Activated naive CD8-positive, alpha-beta T cell treated with anti-CD3 and anti-CD28 coated beads for 36 hours (primary cell): Measurements from ENCODE around the gene ACTL10. TPM values are rescaled to one million over a fixed set of nuclear protein-coding genes. Genes with fewer than 3 reads are reported as not detected.

Source experiments
- DNase-seq: peaks from one replicate; pipeline ENCODE4 v3.0.0; 2021
- H3K27ac Mint-ChIP-seq: one replicate; pipeline ENCODE4 v1.8.0; 2022; ENCODE audit warnings: mild to moderate bottlenecking, moderate library complexity, mixed read lengths
- H3K27me3 Mint-ChIP-seq: one replicate; pipeline ENCODE4 v1.8.0; 2022; ENCODE audit warnings: mild to moderate bottlenecking, mixed read lengths
- H3K36me3 Mint-ChIP-seq: one replicate; pipeline ENCODE4 v1.8.0; 2021; ENCODE audit warnings: mild to moderate bottlenecking, mixed read lengths
- H3K4me1 Mint-ChIP-seq: one replicate; pipeline ENCODE4 v1.8.0; 2021; ENCODE audit warnings: mixed read lengths
- H3K4me3 Mint-ChIP-seq: one replicate; pipeline ENCODE4 v1.8.0; 2022; ENCODE audit warnings: mild to moderate bottlenecking, moderate library complexity, mixed read lengths
- H3K9me3 Mint-ChIP-seq: one replicate; pipeline ENCODE4 v1.8.0; 2022; ENCODE audit warnings: mixed read lengths
- total RNA-seq, 2 experiments: library from RNA; stranded (reverse); gene quantifications; one replicate each; pipeline ENCODE4 v1.2.3, GENCODE V29; 2021

ACTL10 gene
- total RNA-seq, 2 experiments from 2014 or later: 4.1 TPM

GRCh38 chr20:33655164-33655563 is 11.6 kb upstream of the ACTL10 start:
- Mint-ChIP-seq H3K27ac (no peak overlapping the region), H3K4me1 (peaks cover 6% of the 10 kb centered on the region)

GRCh38 chr20:33656010-33656782 is 10.5 kb upstream of the ACTL10 start:
- Mint-ChIP-seq H3K27me3 (no peaks in the 10 kb centered on the region), H3K4me3 (no peak overlapping the region), H3K4me1 (peaks cover 6% of the 10 kb centered on the region), H3K9me3 (no peaks in the 10 kb centered on the region), H3K27ac (no peak overlapping the region), H3K36me3 (no peaks in the 10 kb centered on the region)
- no peak for DNase-seq

More at GRCh38 chr20:33655164-33655563, 11.6 kb upstream of the ACTL10 start:
- Mint-ChIP-seq H3K27me3 (no peaks in the 10 kb centered on the region), H3K36me3 (no peaks in the 10 kb centered on the region), H3K4me3 (no peak overlapping the region), H3K9me3 (no peaks in the 10 kb centered on the region)
- DNase-seq: no peak

- Mint-ChIP-seq H3K27me3 (no peaks in the 10 kb centered on the region), H3K9me3 (no peaks in the 10 kb centered on the region), H3K36me3 (no peaks in the 10 kb centered on the region), H3K4me3 (no peak overlapping the region), H3K4me1 (peaks cover 6% of the 10 kb centered on the region), H3K27ac (no peak overlapping the region)
- no peak for DNase-seq
These were observed 9.7 kb upstream of the ACTL10 start for GRCh38 chr20:33656783-33657703.

GRCh38 chr20:33657704-33658095 is 9.0 kb upstream of the ACTL10 start:
- Mint-ChIP-seq H3K4me1 (peaks cover 5% of the 10 kb centered on the region), H3K36me3 (no peaks in the 10 kb centered on the region), H3K27ac (no peak overlapping the region), H3K27me3 (no peaks in the 10 kb centered on the region), H3K9me3 (no peaks in the 10 kb centered on the region), H3K4me3 (no peak overlapping the region)
- no peak for DNase-seq

- no peaks in the 10 kb centered on the region for H3K36me3 Mint-ChIP-seq
- no peak for DNase-seq
- no peaks in the 10 kb centered on the region for H3K27me3 Mint-ChIP-seq
- H3K9me3 Mint-ChIP-seq: no peaks in the 10 kb centered on the region
- H3K4me3 Mint-ChIP-seq: no peak overlapping the region
- peaks cover 2% of the 10 kb centered on the region for H3K4me1 Mint-ChIP-seq
- no peak overlapping the region for H3K27ac Mint-ChIP-seq
These were observed 8.2 kb upstream of the ACTL10 start for GRCh38 chr20:33658510-33658909.

- peaks cover 2% of the 10 kb centered on the region for H3K4me1 Mint-ChIP-seq
- H3K36me3 Mint-ChIP-seq: no peaks in the 10 kb centered on the region
- no peak for DNase-seq
- no peak overlapping the region for H3K27ac Mint-ChIP-seq
- H3K27me3 Mint-ChIP-seq: no peaks in the 10 kb centered on the region
- no peaks in the 10 kb centered on the region for H3K9me3 Mint-ChIP-seq
- no peak overlapping the region for H3K4me3 Mint-ChIP-seq
These were observed 7.8 kb upstream of the ACTL10 start for GRCh38 chr20:33658929-33659328.

GRCh38 chr20:33659341-33660034 is 7.3 kb upstream of the ACTL10 start:
- Mint-ChIP-seq H3K36me3 (no peaks in the 10 kb centered on the region), H3K27me3 (no peaks in the 10 kb centered on the region)

GRCh38 chr20:33660035-33660684 is 6.6 kb upstream of the ACTL10 start:
- DNase-seq: no peak
- no peak overlapping the region for H3K4me3 Mint-ChIP-seq
- peaks cover 11% of the 10 kb centered on the region for H3K4me1 Mint-ChIP-seq
- no peak overlapping the region for H3K27ac Mint-ChIP-seq
- H3K36me3 Mint-ChIP-seq: no peaks in the 10 kb centered on the region
- no peaks in the 10 kb centered on the region for H3K9me3 Mint-ChIP-seq
- H3K27me3 Mint-ChIP-seq: no peaks in the 10 kb centered on the region

More at GRCh38 chr20:33659341-33660034, 7.3 kb upstream of the ACTL10 start:
- DNase-seq: no peak
- H3K27ac Mint-ChIP-seq: no peak overlapping the region
- H3K9me3 Mint-ChIP-seq: no peaks in the 10 kb centered on the region
- H3K4me1 Mint-ChIP-seq: peaks cover 5% of the 10 kb centered on the region
- H3K4me3 Mint-ChIP-seq: no peak overlapping the region

- Mint-ChIP-seq H3K9me3 (no peaks in the 10 kb centered on the region), H3K27ac (no peak overlapping the region), H3K4me1 (peaks cover 15% of the 10 kb centered on the region), H3K27me3 (no peaks in the 10 kb centered on the region), H3K4me3 (no peak overlapping the region), H3K36me3 (no peaks in the 10 kb centered on the region)
- DNase-seq: no peak
These were observed 6.1 kb upstream of the ACTL10 start for GRCh38 chr20:33660685-33661058.

- H3K4me1 Mint-ChIP-seq: peaks cover 22% of the 10 kb centered on the region
- peak within 1 kb of the TSS; percentile 83 for H3K27ac Mint-ChIP-seq
These were observed 4.6 kb upstream of the ACTL10 start, which contains the start of gene C20orf144 for GRCh38 chr20:33662172-33662571. C20orf144 (plus strand) TSS chr20:33662327; CDS start chr20:33662346, 19 bp downstream.

GRCh38 chr20:33663161-33664084 is 3.3 kb upstream of the ACTL10 start:
- Mint-ChIP-seq H3K27ac (peak overlapping the region; percentile 83), H3K27me3 (no peaks in the 10 kb centered on the region), H3K4me3 (peak overlapping the region; percentile 84), H3K36me3 (peaks cover 5% of the 10 kb centered on the region), H3K4me1 (peaks cover 27% of the 10 kb centered on the region), H3K9me3 (no peaks in the 10 kb centered on the region)
- peak; percentile 92 for DNase-seq

More at GRCh38 chr20:33662172-33662571, 4.6 kb upstream of the ACTL10 start, which contains the start of gene C20orf144:
- Mint-ChIP-seq H3K4me3 (peak within 1 kb of the TSS; percentile 84), H3K27me3 (no peaks in the 10 kb centered on the region), H3K36me3 (no peaks in the 10 kb centered on the region), H3K9me3 (no peaks in the 10 kb centered on the region)
- DNase-seq: no peak

- Mint-ChIP-seq H3K9me3 (no peaks in the 10 kb centered on the region), H3K4me1 (peaks cover 29% of the 10 kb centered on the region), H3K27ac (peak overlapping the region; percentile 76), H3K36me3 (peaks cover 7% of the 10 kb centered on the region), H3K27me3 (no peaks in the 10 kb centered on the region), H3K4me3 (peak overlapping the region; percentile 84)
- DNase-seq: no peak
These were observed 2.5 kb upstream of the ACTL10 start for GRCh38 chr20:33664085-33664761.

GRCh38 chr20:33664762-33665144 is 2.0 kb upstream of the ACTL10 start:
- Mint-ChIP-seq H3K4me3 (peak overlapping the region; percentile 84), H3K9me3 (no peaks in the 10 kb centered on the region), H3K36me3 (peaks cover 7% of the 10 kb centered on the region), H3K27ac (peak overlapping the region; percentile 76), H3K4me1 (peaks cover 29% of the 10 kb centered on the region), H3K27me3 (no peaks in the 10 kb centered on the region)
- no peak for DNase-seq
